Hepatic stellate cell (primary cell): ENCODE measurements around the gene VSTM4.

Experiments
- DNase-seq: peaks from one replicate; pipeline ENCODE4 v3.0.0; 2011; ENCODE audit warnings: low spot score

Gene VSTM4

GRCh38 chr10:49116509-49117375, 1.4 kb upstream of the VSTM4 start:
- no peak for DNase-seq

- DNase-seq, result no peak
Observed at GRCh38 chr10:49115796-49116508, 630 bp upstream of the VSTM4 start.

GRCh38 chr10:49114718-49115014, 656 bp downstream of the VSTM4 start:
- DNase-seq, result no peak

GRCh38 chr10:49113741-49114141, 1.6 kb downstream of the VSTM4 start:
- DNase-seq, result no peak

- no peak for DNase-seq
Observed at GRCh38 chr10:49112851-49113250, 2.5 kb downstream of the VSTM4 start.

- DNase-seq, result no peak
Observed at GRCh38 chr10:49112098-49112497, 3.2 kb downstream of the VSTM4 start.

GRCh38 chr10:49111320-49111698, 4.0 kb downstream of the VSTM4 start:
- no peak for DNase-seq

- no peak for DNase-seq
Observed at GRCh38 chr10:49110684-49111319, 4.5 kb downstream of the VSTM4 start.

- DNase-seq, result peak; percentile 27
Observed at GRCh38 chr10:49109669-49110340, 5.5 kb downstream of the VSTM4 start.

GRCh38 chr10:49108656-49109055, 6.7 kb downstream of the VSTM4 start:
- DNase-seq, result no peak

- no peak for DNase-seq
Observed at GRCh38 chr10:49107887-49108267, 7.4 kb downstream of the VSTM4 start.

GRCh38 chr10:49107111-49107886, 8.0 kb downstream of the VSTM4 start:
- no peak for DNase-seq

- DNase-seq, result no peak
Observed at GRCh38 chr10:49106451-49106850, 8.9 kb downstream of the VSTM4 start.

GRCh38 chr10:49105076-49105475, 10.2 kb downstream of the VSTM4 start:
- DNase-seq, result no peak

GRCh38 chr10:49104323-49104722, 11.0 kb downstream of the VSTM4 start:
- DNase-seq, result no peak

GRCh38 chr10:49103761-49104160, 11.6 kb downstream of the VSTM4 start:
- DNase-seq, result no peak

GRCh38 chr10:49099046-49099445, 16.3 kb downstream of the VSTM4 start:
- DNase-seq, result no peak

- DNase-seq, result no peak
Observed at GRCh38 chr10:49096890-49097445, 18.4 kb downstream of the VSTM4 start.

GRCh38 chr10:49094646-49095045, 20.7 kb downstream of the VSTM4 start:
- DNase-seq, result no peak

- DNase-seq, result no peak
Observed at GRCh38 chr10:49093922-49094321, 21.4 kb downstream of the VSTM4 start.

GRCh38 chr10:49092477-49092876, 22.8 kb downstream of the VSTM4 start:
- DNase-seq, result no peak
